Measurements from ENCODE around the gene ONECUT1. TPM values are rescaled to one million over a fixed set of nuclear protein-coding genes. Genes with fewer than 3 reads are reported as not detected.
"Not testable (repeated sequence)": the region's sequence is repeated elsewhere in the genome, so short reads cannot be mapped to it uniquely, and the experiment has no call there.

ONECUT1 gene
- total RNA-seq, result under 1 TPM in 1 of 2 donors, not detected in 1; 0.28 TPM

- ATAC-seq (ENCODE audit: insufficient number of reproducible peaks, low FRiP score, low read depth) (no peak), DNase-seq (ENCODE audit: low spot score) (no peak)
- Histone ChIP-seq H3K36me3 (no peaks in the 10 kb centered on the region), H3K4me3 (peak within 1 kb of the TSS; percentile 72), H3K4me1 (ENCODE audit: control insufficient read depth in 1 of 2, low read depth in 2 of 2) (peaks cover 20 to 46% of the 10 kb centered on the region in 2 donors), H3K27me3 (replicated peaks; ENCODE audit: insufficient read depth) (peaks cover 41% of the 10 kb centered on the region), H3K9me3 (no peaks in the 10 kb centered on the region), H3K27ac (no peak within 1 kb of the TSS)
- TF ChIP-seq, protein P1, sequence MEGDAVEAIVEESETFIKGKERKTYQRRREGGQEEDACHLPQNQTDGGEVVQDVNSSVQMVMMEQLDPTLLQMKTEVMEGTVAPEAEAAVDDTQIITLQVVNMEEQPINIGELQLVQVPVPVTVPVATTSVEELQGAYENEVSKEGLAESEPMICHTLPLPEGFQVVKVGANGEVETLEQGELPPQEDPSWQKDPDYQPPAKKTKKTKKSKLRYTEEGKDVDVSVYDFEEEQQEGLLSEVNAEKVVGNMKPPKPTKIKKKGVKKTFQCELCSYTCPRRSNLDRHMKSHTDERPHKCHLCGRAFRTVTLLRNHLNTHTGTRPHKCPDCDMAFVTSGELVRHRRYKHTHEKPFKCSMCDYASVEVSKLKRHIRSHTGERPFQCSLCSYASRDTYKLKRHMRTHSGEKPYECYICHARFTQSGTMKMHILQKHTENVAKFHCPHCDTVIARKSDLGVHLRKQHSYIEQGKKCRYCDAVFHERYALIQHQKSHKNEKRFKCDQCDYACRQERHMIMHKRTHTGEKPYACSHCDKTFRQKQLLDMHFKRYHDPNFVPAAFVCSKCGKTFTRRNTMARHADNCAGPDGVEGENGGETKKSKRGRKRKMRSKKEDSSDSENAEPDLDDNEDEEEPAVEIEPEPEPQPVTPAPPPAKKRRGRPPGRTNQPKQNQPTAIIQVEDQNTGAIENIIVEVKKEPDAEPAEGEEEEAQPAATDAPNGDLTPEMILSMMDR (IDR thresholded peaks at IDR 0.05), result no peak
These were observed at the start of gene ONECUT1 for GRCh38 chr15:52790169-52790708. Gene ONECUT1, minus strand, starts transcription at chr15:52790336. Its CDS starts 452 bp downstream, at chr15:52789884.

DNA sequence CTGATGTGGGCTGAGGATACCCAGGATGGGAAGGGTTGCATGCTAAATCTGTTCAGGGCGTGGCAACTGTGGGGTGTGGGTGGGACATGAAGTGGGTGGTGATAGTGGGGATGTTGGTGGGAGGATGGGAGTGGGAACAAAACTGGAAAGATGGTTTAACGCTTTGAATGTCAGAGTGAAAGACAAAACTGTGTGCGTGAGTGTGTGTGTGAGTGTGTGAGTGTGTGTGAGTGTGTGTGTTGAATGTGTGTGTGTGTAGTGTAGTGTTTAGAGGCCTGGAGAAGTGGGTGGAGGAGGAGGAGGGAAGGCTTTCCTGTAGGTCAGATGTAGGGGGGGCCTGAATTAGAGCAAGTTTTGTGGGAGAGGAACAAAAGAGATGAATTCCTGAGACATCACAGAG lies 44.2 kb upstream of the ONECUT1 start:
- DNase-seq (ENCODE audit: low spot score), result no peak
- H3K4me1 ChIP-seq (ENCODE audit: control insufficient read depth in 1 of 2, low read depth in 2 of 2), result no peaks in the 10 kb centered on the region
- no peak overlapping the region for H3K27ac ChIP-seq
- no peaks in the 10 kb centered on the region for H3K9me3 ChIP-seq
- no peaks in the 10 kb centered on the region for H3K36me3 ChIP-seq
- no peak for ATAC-seq (ENCODE audit: insufficient number of reproducible peaks, low FRiP score, low read depth)
- H3K4me3 ChIP-seq, result no peak overlapping the region
- TF ChIP-seq, protein P1 (IDR thresholded peaks at IDR 0.05), result no peak
- H3K27me3 ChIP-seq (replicated peaks; ENCODE audit: insufficient read depth), result no peaks in the 10 kb centered on the region

GRCh38 chr15:52824169-52824942 lies 34.2 kb upstream of the ONECUT1 start:
- H3K27ac ChIP-seq; H3K4me3 ChIP-seq; H3K4me1 ChIP-seq (ENCODE audit: control insufficient read depth in 1 of 2, low read depth in 2 of 2); H3K9me3 ChIP-seq; H3K27me3 ChIP-seq (replicated peaks; ENCODE audit: insufficient read depth); DNase-seq (ENCODE audit: low spot score); H3K36me3 ChIP-seq; ATAC-seq (ENCODE audit: insufficient number of reproducible peaks, low FRiP score, low read depth): not testable (repeated sequence)

DNA sequence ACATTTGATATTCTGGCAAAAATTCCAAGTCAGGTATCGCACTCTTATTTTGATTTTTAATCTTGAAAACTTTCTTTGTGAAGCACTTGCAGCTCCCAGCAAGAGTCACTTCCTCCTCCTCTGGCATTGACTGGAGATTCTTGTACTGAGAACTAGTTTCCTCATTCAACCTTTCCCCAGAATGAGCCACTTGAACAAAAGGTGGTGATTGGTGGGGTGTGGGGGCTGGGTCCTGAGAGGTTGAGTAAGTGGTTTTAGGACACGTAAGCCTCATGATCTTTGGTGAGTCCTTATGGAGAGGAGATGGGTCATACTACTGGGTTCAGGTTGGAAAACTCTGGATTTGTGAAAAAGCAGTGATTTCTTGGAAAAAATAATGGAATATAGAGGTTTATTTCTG lies 32.3 kb upstream of the ONECUT1 start:
- Histone ChIP-seq H3K4me1 (ENCODE audit: control insufficient read depth in 1 of 2, low read depth in 2 of 2) (no peaks in the 10 kb centered on the region), H3K9me3 (no peaks in the 10 kb centered on the region), H3K27me3 (replicated peaks; ENCODE audit: insufficient read depth) (no peaks in the 10 kb centered on the region), H3K4me3 (no peak overlapping the region), H3K27ac (no peak overlapping the region), H3K36me3 (no peaks in the 10 kb centered on the region)
- TF ChIP-seq, protein P1 (IDR thresholded peaks at IDR 0.05), result no peak
- no peak for DNase-seq (ENCODE audit: low spot score)
- no peak for ATAC-seq (ENCODE audit: insufficient number of reproducible peaks, low FRiP score, low read depth)

DNA sequence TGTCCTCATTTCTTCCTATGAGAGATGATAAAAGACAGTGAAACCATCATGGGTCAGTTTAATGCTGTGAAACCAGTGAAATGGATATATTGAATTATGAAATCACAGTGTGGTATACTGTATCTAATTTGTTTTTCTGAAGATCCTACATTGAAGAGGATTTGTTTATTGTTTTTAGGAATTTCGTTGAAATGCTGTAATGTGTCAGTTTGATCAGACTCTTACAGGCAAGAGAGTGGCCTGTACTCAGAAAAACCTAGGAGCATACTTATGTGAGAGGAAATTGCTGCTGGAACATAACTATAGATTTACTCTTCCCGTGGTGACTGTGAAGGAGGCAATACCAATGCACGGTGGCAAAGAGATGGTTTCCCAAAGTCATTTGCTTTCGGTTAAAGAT lies 29.1 kb upstream of the ONECUT1 start:
- Histone ChIP-seq H3K9me3 (no peaks in the 10 kb centered on the region), H3K4me3 (no peak overlapping the region), H3K27me3 (replicated peaks; ENCODE audit: insufficient read depth) (no peaks in the 10 kb centered on the region), H3K36me3 (no peaks in the 10 kb centered on the region), H3K4me1 (ENCODE audit: control insufficient read depth in 1 of 2, low read depth in 2 of 2) (no peaks in the 10 kb centered on the region), H3K27ac (no peak overlapping the region)
- DNase-seq (ENCODE audit: low spot score) (no peak), ATAC-seq (ENCODE audit: insufficient number of reproducible peaks, low FRiP score, low read depth) (no peak)
- TF ChIP-seq, protein P1 (IDR thresholded peaks at IDR 0.05), result no peak

GRCh38 chr15:52815899-52816298 lies 25.8 kb upstream of the ONECUT1 start:
- DNase-seq (ENCODE audit: low spot score); H3K36me3 ChIP-seq; ATAC-seq (ENCODE audit: insufficient number of reproducible peaks, low FRiP score, low read depth); H3K27me3 ChIP-seq (replicated peaks; ENCODE audit: insufficient read depth); H3K4me3 ChIP-seq; H3K9me3 ChIP-seq; H3K27ac ChIP-seq; H3K4me1 ChIP-seq (ENCODE audit: control insufficient read depth in 1 of 2, low read depth in 2 of 2): not testable (repeated sequence)

Data from thoracic aorta (tissue), 2 donors.